ENCODE results near the gene GRPEL1.
"Not testable (repeated sequence)": the region's sequence is repeated elsewhere in the genome, so short reads cannot be mapped to it uniquely, and the experiment has no call there.

GRPEL1 gene
- 62.1 to 173 reads per million in 2 experiments for total RNA-seq

DNA sequence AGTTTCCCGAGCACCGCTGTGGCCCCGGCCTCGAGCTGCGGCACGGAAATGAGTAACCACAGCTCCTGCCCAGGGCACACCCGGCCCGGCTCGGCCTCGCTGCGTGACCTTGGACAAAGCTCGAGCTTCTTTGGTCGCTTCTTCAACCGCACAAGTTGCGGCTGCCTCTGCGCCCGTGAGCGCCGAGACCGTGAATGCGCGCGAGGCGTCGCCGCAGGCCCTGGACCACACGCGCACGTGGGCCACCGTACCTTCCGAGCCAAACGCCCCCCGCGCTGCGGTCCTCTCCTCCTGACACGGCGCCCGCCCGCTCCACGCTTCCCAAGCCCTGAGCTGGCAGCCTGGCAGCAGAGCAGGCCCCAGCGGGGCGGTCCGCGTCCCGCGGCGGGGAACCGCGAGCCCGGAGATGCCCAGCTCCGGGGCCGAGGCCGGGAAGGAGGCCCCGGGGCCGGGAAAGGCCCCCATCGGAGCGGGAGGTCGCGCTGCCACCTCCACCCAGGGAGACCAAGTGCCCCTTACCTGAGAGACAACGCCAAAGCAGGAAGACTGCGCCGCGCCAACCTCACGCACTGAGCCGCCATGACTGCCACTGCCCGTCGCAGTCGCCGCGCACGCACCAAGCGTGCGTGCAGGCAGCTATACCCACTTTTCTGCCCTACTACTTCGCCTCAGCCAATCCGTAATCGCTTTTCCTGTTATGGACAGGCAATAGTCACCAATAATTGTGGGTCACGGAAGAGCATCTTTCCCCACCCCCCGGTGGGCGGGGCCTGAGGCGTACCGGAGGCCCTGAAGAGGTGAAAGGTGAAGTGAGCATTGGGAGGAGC lies at the start of gene GRPEL1:
TSS of gene GRPEL1 (minus strand) at position 613 of the 827 bp plus-strand sequence. CDS start at position 581, 32 bp downstream.
- DNase-seq (ENCODE audit: low read depth) = peak; percentile 100

DNA sequence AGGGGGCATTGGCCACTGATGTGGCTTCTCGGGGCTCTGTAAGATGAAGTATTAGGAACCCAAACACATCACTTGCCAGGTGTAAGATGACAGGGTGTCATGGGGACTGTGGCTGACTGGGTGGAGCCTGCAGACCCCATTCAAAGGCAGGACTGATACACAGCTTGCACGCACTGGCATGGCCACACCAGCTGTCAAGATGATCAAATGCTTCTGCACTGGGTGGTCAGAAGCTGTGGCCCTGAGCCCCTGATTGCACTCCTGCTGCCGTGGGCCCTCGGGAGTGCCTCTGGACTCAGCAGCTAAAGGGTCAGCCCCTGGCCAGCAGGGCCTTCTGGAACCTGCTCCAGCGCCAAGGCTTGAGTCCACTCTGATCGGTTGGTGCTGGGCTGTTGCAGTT lies 48.8 kb upstream of the GRPEL1 start:
- DNase-seq (ENCODE audit: low read depth) = no peak

DNA sequence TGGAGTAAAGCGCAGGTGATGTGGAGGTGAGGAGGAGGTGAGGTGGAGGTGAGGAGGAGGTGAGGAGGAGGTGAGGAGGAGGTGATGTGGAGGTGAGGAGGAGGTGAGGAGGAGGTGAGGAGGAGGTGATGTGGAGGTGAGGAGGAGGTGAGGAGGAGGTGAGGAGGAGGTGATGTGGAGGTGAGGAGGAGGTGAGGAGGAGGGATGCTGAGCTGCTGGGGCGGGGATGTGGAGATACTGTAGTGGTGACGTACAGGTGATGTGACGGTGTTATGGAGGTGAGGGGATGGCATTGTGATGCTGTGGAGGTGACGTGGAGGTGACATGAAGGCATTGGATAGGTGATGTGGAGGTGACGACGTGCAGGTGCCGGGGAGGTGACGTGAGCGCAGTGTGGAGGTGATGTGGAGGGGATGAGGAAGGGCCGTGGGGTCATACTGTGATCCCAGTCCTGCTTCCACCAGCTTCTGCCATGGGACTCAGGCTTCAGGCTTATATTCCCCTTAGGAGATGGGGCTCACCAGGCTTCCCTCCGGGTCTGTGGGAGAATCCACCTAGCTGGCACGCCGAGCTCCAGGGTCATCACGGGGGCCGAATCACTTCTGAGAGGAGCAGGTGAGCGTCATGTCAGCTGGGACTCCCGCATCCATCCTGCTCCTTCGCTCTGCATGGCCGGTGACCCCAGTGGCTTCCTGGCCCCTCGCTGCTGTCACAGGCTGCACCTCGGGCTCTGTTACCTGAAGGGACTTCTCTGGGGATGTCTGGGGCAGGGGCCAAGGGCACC lies 47.9 kb upstream of the GRPEL1 start:
- no peak for DNase-seq (ENCODE audit: low read depth)

DNA sequence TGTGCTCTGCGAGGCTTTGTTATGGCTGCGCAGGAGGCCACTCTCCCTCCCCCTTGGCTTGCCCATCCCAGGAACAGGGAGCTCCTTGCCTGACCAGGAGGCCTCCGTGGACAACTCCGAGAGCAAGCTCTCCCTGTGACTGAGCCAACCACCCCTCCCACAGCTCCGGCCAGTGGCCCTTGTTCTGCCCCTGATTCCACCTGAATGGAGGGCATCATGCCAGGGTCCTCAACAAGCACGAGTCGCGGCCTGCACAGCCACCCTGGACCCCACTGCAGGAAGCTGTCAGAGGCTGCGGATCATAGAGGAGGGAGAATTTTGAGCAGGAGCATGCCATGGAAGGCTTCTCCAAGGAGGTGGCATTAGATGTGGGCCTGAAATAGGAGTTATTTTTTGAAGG lies 44.8 kb upstream of the GRPEL1 start:
- DNase-seq (ENCODE audit: low read depth) = no peak

DNA sequence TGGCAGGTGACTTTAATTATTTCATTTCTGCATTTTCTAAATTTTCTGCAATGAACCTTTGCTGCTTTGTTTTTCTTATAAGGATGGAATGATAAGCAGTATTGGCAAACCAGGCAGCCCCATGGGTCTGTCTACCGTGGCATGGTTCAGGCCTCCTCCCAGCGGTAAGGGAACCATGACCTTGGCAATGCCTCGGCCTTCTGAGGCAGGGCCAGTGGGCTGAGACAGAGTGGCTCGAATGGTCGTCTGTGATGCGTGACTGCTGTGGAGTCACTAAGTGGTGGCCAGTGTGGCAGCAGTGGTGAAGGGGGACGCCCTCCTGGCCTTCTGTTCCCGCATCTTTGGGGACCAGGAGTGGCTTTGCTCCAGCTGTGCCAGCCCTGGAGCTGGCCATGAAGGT lies 43.6 kb upstream of the GRPEL1 start:
- no peak for DNase-seq (ENCODE audit: low read depth)

DNA sequence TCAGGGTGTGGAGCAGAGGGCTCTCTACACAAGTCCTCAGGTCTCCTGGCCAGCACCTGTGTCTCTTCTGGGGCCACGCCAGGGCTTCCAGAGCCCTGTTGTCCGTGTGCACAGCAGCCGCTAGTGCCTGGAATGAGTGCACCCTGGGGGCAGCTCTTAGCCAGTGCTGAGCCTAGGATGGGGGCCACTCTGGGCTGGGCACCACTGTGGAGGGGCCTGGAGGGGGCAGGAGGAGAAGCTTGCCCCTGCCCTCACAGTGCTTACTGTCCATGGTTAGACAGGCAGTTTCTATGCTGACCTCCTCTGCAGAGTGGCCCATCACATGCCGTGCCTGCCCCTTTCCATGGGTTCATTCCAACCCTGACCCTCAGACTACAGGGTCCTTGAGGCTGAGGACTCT lies 42.7 kb upstream of the GRPEL1 start:
- DNase-seq (ENCODE audit: low read depth) = no peak

DNA sequence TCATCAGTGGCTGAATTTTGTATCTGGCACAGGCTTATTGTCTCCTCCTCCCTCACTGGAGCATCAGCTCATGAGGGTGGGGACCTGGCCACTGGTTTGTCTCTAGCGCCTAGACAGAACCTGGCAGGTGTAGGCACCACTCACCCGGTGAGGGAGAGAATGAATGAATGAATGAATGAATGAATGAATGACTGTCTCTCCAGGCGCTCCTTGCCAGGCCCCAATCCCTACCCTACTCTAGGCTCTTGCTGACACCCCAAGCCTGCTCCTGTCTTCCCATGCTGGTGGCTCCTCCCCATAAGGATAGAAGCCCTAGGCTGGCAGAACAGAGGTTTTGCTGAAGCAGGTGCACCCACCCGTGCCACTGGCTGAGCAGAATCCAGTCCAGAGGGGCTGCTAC lies 41.3 kb upstream of the GRPEL1 start:
- no peak for DNase-seq (ENCODE audit: low read depth)

DNA sequence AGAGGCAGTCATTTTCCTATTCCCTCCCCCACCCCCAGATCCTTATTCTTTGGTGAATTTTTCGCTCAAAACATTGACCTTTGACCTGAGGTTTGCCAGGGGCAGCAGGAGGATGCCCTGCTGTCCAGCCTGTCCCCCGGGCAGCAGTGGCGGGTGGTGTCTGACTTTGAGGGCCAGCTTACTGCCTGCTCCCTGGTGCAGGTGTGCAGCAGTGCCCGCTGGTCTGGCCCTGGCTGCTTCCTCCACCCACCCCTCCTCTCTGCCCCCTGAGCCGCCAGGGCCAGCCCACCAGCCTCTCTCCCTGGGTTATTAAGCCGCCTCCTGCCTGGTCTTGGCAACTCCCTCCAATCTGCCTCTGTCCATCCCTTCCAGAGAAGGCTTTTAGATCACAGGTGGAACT lies 40.8 kb upstream of the GRPEL1 start:
- DNase-seq (ENCODE audit: low read depth) = no peak

DNA sequence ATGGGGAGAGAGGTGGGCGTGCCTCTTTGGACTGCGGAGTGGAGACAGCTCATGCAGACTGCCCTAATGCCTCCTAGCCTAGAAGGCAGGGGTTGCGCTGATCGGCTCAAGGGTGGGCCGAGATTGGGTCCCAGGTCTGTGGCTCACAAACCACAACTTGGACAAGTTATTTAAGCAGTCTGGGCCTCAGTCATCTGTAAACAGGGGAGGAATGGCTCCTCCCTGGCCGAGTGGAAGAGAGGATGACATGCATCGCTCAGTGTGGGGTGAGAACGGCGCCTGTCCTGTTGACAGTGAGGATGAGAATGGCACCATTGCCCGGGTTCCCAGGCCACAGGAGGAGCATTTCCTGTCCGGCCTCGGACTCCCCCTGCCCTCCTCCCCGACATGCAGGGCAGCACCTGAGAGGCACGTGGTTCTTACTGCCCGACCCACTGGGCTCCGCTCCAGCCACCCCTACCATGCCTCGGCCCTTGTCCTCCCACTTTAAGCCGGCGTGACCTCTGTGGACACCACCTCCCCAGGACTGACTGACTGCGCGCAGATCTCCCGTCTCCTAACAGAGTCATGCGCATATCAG lies 40.3 kb upstream of the GRPEL1 start:
- no peak for DNase-seq (ENCODE audit: low read depth)

DNA sequence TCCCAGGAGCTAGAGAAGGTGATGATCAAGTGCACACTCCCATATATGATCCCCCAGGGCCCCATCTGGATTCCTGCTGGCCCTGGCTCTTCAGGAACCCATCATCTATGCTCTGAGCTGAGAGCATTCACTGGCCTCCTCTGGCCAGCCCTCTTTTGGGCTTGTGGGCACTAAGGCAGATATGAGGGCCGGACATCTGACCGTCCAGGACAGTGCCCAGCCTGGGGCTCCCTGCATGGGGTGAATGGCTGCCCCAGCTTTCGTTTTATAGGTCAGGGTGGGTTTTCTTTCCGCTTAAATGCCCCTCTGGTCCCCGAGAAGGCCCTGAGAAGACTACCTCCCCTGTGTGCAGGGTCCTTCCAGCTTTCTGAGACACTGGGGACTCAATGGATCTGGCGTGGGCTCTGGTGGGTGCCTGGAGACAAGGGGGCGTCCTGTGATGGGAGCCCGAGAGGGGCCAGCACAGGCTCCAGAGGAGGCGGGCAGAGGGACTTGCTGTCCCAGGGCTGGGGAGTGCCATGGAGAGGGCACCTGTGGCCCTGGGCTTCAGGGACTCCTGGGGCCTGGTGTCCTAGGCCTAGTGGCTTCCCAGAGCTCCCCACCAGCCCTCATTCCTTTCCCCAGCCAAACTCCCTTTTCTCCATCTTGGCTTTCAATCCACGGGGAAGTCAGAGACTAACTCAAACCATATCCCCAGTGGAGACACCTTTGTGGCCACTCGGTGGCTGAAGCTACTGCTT lies 39.5 kb upstream of the GRPEL1 start:
- no peak for DNase-seq (ENCODE audit: low read depth)

DNA sequence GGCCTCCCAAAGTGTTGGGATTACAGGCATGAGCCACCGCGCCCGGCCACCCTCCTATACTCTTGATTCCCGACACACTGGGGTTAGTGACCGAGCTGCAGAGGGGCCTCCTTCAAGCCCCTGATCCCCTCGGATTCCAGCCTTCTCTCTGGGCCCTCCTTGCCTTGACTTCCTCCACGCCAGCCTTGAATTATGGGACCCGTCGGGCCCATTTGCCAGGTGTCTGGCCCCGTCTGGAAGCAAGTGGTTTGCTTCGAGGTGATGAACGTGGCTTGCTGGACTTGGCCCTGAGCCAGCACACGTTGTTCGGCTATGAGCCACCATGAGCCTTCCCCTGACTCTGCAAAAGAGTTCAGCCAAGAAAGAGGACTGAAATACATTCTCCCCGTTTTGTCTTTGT lies 37.4 kb upstream of the GRPEL1 start:
- DNase-seq (ENCODE audit: low read depth) = no peak

DNA sequence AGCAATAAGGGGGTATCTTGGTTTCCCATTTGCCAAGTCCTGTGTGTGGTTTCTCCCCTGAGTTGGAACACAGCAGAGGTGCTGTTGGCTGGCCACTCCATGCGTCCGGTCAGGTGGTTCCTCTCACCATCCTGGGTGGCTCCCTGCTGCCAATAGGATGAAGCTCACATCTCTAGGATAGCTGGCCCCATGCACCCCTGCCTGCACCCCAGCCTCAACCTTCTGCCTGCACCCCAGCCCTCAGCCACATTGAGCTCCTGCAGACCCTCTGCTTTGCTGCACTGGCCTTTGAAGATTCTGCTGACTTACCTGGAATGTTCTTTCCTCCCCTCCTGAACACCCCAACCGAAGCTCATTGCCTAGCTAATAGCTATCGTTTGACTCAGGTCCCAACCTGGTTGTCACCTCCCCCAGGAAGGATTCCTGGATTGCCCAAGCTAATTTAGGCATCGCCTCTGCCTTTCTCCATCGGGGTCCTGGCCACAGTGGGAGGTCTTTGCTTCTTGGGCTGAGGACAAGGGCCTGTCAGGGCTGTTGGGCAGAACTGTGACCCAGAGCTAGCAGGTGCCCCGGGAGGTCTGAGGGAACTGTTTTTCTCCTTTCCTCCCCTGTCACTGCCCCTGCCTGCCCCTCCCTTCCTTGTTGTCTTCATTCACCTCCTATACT lies 36.6 kb upstream of the GRPEL1 start:
- no peak for DNase-seq (ENCODE audit: low read depth)

DNA sequence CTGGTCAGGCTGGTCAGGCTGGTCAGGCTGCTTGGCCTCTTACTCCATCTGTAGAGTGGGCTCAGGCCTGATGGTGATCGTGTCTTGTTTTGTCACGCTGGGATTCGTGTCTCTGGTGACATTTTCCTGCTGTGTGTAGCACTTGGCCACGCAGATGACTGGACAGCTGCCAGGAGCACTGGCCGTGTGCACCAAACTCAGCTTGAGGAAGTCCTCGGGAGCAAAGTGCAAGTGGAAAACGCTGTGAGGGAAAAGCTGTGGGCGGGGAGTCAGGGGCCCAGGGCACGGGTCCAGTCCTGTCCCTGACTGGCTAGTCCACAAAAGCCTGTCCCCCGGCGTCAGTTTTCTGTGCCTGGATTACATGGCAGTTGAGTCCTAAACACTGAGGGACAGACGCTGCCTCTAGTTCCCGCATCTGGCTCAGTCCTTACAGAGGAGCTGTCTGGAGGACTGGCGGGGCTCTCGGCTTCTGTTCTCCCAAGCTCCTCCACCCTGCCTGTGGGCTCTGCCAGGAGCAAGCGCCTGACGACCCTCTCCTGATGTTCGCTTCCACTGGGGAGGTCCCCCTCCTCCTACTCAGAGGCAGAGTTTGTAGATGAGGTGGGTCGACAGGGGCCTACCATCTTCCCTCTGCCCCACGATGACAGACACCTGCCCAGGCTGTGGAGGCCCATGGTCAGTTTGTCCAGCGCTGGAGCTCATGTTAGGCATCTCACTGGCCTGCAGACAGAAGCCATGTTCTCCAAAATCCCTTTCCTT lies 35.9 kb upstream of the GRPEL1 start:
- no peak for DNase-seq (ENCODE audit: low read depth)

DNA sequence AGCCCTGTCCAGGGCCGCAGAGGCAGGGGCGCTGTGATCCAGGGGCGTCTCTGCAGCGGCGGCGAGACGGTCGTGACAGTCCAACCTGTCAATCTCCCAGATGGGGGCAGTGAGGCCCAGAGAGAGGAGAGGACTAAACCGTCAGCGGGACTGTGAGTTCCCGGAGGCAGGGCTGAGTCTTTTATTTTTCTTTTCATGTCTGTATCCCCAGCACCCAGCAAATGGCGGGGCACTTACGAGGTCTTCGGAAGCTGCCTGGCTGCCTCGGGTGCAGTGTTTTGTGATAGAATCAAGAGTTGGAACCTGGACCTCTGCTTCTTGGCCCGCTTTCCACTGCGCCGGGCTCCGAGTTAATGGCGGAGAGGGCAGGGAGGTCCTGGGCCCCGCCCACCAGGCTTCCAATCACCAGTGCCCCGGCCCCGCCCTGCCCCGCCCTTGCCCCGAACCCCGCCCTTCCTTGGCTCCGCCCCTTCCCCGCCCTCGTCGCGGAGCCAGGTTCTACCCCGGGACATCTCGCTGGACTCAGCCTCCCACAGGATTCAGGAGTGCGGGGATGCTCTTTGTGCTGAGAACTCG lies 35.3 kb upstream of the GRPEL1 start:
- DNase-seq (ENCODE audit: low read depth) = peak; percentile 71

DNA sequence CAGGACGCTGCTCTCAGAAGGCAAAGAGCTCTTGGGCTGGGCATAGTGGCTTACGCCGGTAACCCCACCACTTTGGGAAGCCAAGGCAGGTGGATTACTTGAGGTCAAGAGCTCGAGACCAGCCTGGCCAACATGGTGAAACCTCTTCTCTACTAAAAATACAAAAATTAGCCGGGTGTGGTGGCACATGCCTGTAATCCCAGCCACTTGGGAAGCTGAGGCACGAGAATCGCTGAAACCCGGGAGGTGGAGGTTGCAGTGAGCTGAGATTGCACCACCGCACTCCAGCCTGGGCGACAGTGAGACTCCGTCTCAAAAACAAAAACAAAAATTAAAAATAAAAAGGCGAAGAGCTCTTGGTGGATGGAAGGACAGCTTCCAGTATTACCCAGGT lies 34.6 kb upstream of the GRPEL1 start:
- DNase-seq (ENCODE audit: low read depth) = not testable (repeated sequence)

DNA sequence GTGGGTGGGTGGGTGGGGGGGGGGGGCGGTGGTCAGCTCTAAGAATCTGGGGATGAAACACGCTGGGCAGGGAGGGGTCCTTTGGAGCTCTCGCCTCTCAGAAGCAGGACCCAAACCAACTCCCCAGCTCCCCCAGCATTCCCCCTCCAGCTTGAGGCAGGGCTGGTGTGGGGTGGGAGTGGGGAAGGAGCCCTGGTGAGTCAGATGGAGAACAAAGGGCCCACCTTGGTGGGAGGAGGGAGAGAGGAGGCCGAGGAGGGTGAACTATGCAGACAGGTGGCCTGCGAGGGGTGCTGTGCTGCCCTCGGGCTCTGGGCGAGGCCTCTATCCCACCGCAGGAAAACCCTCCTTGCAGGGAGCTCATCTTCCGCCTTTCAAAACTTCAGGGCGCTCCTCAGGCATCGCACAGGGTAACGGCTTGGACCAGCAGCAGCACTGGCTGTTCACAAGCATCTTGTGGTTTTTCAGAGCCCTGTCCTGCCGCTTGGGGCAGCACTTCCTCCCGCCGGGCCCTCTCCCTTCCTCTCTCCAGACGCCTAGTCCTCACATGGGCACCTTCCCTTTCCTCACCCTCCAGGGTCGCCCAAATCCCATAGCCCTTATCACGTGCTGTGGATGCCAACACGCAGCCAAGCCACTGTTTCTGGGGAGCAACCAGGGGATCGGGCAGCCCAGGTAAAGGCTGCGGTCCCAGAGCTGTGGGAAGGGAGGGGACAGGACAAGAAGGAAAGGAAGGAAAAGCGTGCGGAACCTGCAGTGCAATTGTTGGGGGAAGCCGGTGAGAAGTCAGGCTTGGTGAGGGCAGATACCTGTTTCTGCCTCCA lies 34.0 kb upstream of the GRPEL1 start:
- no peak for DNase-seq (ENCODE audit: low read depth)

DNA sequence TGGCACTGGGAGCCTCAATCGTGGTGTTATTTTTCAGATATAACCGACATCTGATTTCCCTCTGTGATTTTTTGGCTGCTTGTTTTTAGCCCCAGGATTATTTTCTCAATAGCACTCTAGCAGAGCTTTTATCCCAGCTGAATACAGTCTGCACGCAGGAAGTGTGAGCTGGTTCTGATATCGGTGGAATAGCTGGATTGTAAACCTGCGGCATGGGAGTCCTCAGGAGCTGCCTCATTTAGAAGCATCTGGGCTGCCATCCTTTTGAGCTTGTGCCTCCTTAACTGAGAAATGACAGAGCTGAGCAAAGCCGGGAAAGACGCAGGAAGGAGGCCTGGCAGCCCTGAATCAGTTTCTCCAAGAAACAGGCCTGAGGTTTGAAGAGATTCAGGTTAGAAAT lies 28.4 kb upstream of the GRPEL1 start:
- DNase-seq (ENCODE audit: low read depth) = no peak

DNA sequence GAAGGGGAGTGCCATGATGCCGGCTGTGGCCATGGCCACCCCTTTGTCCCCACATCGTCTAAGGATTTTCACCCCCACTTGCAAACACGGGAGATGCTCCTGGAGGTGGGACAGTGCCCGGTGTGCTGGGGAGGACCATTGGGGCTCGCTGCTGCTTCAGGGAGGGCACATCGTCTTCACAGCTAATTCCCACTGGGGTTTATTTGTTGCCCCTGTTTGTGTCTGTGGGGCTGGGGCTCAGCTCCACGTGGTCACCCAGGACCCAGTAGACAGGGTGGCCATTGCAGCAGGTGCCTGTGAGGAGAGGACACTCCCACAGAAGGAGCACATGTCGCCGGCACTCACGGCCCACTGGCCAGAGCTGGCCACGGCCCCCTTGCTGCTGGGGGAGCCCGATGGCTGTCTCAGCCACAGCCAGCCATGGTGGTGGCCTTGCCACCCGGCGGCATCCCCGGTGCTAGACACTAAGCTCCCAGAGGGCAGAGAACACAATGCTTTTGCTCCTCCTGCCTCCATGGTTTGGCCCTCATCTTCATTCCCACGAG lies 27.8 kb upstream of the GRPEL1 start:
- no peak for DNase-seq (ENCODE audit: low read depth)

DNA sequence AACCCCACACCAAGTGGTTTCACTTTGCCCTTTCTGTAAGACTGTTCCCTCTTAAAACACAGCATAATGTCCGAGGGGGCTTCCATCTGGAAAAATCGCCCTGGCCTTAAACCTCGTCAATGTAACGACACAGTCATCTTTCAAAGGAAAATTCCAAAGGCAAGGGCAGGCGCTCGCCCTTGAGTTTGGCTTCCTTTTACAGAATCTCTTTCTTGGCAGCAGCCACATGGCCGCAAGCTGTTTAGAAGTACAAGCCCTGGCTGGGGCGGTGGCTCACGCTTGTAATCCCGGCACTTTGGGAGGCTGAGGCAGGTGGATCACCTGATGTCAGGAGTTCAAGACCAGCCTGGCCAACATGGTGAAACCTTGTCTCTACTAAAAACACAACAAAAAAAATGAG lies 27.1 kb upstream of the GRPEL1 start:
- no peak for DNase-seq (ENCODE audit: low read depth)

Data from T follicular helper cell (primary cell).